MCF 10A (cell line): ENCODE measurements around the gene NRXN3. TPM values are rescaled to one million over a fixed set of nuclear protein-coding genes. Genes with fewer than 3 reads are reported as not detected.

ENCODE experiments used
- BruUV-seq: library from RNA; stranded (reverse); fragments of 400-500 nt; replicated peaks from 2 replicates; lab custom pipeline; 2021; lab: Mats Ljungman, UMichigan
- CTCF ChIA-PET: fragments of 300-600 bp; sonication (Branson Sonifier 250); formaldehyde crosslinking; extraction: SDS; loops from one replicate; lab custom pipeline; 2021; ENCODE audit warnings: antibody characterized with exemption, inconsistent platforms; lab: Yijun Ruan, JAX
- POLR2A ChIA-PET: fragments of 300-600, 350-650 bp; sonication (Branson Sonifier 250); formaldehyde crosslinking; extraction: SDS; loops from one replicate; lab custom pipeline; 2020; ENCODE audit warnings: antibody characterized with exemption, inconsistent platforms; lab: Yijun Ruan, JAX
- DNase-seq: peaks from one replicate; pipeline ENCODE4 v3.0.0-alpha.2; 2018; ENCODE audit not compliant: unreplicated experiment
- H3K27ac Mint-ChIP-seq: one replicate; pipeline ENCODE4 v1.8.0; 2022; ENCODE audit warnings: mild to moderate bottlenecking, low read depth, mixed read lengths; ENCODE audit not compliant: unreplicated experiment
- H3K27me3 Mint-ChIP-seq: one replicate; pipeline ENCODE4 v1.8.0; 2022; ENCODE audit warnings: mixed read lengths; ENCODE audit not compliant: insufficient read depth, unreplicated experiment
- H3K36me3 Mint-ChIP-seq: one replicate; pipeline ENCODE4 v1.8.0; 2022; ENCODE audit warnings: mild to moderate bottlenecking, moderate library complexity, mixed read lengths; ENCODE audit not compliant: insufficient read depth, unreplicated experiment
- H3K4me1 Mint-ChIP-seq: one replicate; pipeline ENCODE4 v1.8.0; 2022; ENCODE audit warnings: mixed read lengths; ENCODE audit not compliant: insufficient read depth, unreplicated experiment
- H3K4me3 Mint-ChIP-seq: one replicate; pipeline ENCODE4 v1.8.0; 2022; ENCODE audit warnings: mild to moderate bottlenecking, moderate library complexity, mixed read lengths; ENCODE audit not compliant: unreplicated experiment
- H3K9me3 Mint-ChIP-seq: one replicate; pipeline ENCODE4 v1.8.0; 2022; ENCODE audit warnings: mixed read lengths; ENCODE audit not compliant: unreplicated experiment
- CTCF ChIP-seq: fragments of 200-600 bp; IDR thresholded peaks from one replicate; pipeline ENCODE4 v1.8.0; 2022; ENCODE audit warnings: antibody characterized with exemption, mild to moderate bottlenecking; ENCODE audit not compliant: unreplicated experiment
- intact Hi-C: fragments of 100-400 bp; cut with micrococcal nuclease; formaldehyde crosslinking; loops from 2 replicates; pipeline ENCODE4 v1.14.1; 2022
- total RNA-seq: library from RNA; stranded (reverse); gene quantifications from 2 replicates; pipeline ENCODE4 v1.2.3, GENCODE V29; 2022

NRXN3 gene
- total RNA-seq, 1 experiment from 2014 or later: not detected

DNA sequence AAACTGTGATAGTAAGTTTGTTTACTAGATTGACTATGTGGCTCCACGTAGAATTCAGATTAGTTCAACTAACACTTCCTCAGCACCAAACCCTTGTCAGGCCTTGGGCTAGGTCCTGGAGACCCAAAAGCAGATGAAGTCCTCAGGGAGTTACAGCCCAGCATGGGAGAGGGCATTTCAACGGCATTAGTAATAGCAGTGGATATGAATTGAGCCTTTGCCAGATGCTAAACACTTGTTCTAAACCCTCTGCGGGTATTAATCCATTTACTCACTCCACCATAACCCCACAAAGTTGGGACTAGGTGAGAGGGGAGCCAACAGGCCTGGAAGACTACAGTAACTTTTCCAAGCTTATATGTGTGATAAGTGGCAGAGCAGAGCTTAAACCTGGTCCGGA lies 1326.5 kb downstream of the NRXN3 start:
- intact Hi-C loops: no loop called here
- POLR2A ChIA-PET: no interaction called here
- Mint-ChIP-seq H3K27ac (no peak overlapping the region), H3K27me3 (peaks cover 33% of the 10 kb centered on the region), H3K4me3 (no peak overlapping the region), H3K4me1 (no peaks in the 10 kb centered on the region), H3K9me3 (no peaks in the 10 kb centered on the region), H3K36me3 (no peaks in the 10 kb centered on the region)
- no peak for DNase-seq
- TF ChIP-seq CTCF: no peak
- CTCF ChIA-PET: no interaction called here
- BruUV-seq: no TSS peak

DNA sequence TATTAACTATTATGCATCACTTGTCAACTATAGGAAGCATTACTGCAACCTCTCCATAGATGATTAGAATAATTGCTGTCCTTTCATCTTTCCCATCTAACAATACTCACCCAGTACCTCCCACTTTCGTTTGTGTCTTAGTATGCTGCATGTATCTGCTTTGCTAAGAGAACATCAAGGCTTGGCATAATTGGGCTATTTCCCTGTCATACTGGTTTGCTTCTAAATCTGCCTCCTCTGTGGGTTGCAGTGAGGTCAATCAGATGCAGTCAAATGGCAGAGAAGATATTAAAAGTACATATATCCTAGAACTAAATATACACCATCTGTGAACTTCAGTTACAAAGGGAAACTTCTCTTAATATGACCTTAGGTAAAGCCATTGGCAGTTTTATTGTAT lies 1330.3 kb downstream of the NRXN3 start:
- Mint-ChIP-seq H3K36me3 (no peaks in the 10 kb centered on the region), H3K4me3 (no peak overlapping the region), H3K9me3 (no peaks in the 10 kb centered on the region), H3K27me3 (peaks cover 42% of the 10 kb centered on the region), H3K4me1 (no peaks in the 10 kb centered on the region), H3K27ac (no peak overlapping the region)
- no TSS peak for BruUV-seq
- no peak for TF ChIP-seq CTCF
- ChIA-PET CTCF (no interaction called here), POLR2A (no interaction called here)
- DNase-seq: no peak
- intact Hi-C loops: no loop called here

- Mint-ChIP-seq H3K27ac (no peak overlapping the region), H3K36me3 (no peaks in the 10 kb centered on the region), H3K4me3 (no peak overlapping the region), H3K4me1 (no peaks in the 10 kb centered on the region), H3K9me3 (no peaks in the 10 kb centered on the region), H3K27me3 (peaks cover 42% of the 10 kb centered on the region)
- intact Hi-C loops: no loop called here
- POLR2A ChIA-PET: interaction anchor here (0.6 kb wide), 1 partner anchor 41 kb away, joined by 3 read pairs; no protein-coding TSS in a partner anchor
- BruUV-seq: no TSS peak
- CTCF ChIA-PET: no interaction called here
- no peak for DNase-seq
- TF ChIP-seq CTCF: no peak
Observed at GRCh38 chr14:79502136-79502750, 1332.1 kb downstream of the NRXN3 start.

DNA sequence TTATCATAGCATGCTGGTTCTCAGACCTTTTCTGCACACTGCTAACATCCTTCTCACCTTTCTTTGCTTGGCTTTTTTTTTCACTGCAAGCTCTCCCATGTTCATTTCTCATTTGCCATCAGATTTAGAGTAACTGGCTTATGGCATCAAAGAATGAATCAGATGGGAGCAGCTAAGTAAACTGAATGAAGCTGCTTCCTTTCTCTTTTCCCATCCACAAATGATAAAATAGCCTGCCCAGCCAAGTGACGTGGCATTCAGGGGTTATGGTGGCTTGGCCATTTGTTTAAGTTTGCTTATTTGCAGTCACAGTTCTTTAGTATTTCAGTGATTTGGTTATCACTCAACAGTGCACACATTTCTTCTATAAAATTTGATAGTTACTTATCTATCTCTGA lies 1332.6 kb downstream of the NRXN3 start:
- POLR2A ChIA-PET: interaction anchor here (0.6 kb wide), 1 partner anchor 41 kb away, joined by 3 read pairs; no protein-coding TSS in a partner anchor
- CTCF ChIA-PET: no interaction called here
- Mint-ChIP-seq H3K36me3 (no peaks in the 10 kb centered on the region), H3K9me3 (no peaks in the 10 kb centered on the region), H3K4me3 (no peak overlapping the region), H3K27me3 (peaks cover 42% of the 10 kb centered on the region), H3K27ac (no peak overlapping the region), H3K4me1 (no peaks in the 10 kb centered on the region)
- intact Hi-C loops: no loop called here
- DNase-seq: no peak
- TF ChIP-seq CTCF: no peak
- no TSS peak for BruUV-seq
